GM19372 (cell line): ENCODE measurements around the gene POU6F1.

Source experiments
- ATAC-seq: cut with Tn5 transposase; IDR thresholded peaks from one replicate; pipeline ENCODE4 v1.9.1; 2021; ENCODE audit warnings: mild to moderate bottlenecking, low read depth, moderate library complexity; ENCODE audit not compliant: unreplicated experiment

Gene POU6F1

DNA sequence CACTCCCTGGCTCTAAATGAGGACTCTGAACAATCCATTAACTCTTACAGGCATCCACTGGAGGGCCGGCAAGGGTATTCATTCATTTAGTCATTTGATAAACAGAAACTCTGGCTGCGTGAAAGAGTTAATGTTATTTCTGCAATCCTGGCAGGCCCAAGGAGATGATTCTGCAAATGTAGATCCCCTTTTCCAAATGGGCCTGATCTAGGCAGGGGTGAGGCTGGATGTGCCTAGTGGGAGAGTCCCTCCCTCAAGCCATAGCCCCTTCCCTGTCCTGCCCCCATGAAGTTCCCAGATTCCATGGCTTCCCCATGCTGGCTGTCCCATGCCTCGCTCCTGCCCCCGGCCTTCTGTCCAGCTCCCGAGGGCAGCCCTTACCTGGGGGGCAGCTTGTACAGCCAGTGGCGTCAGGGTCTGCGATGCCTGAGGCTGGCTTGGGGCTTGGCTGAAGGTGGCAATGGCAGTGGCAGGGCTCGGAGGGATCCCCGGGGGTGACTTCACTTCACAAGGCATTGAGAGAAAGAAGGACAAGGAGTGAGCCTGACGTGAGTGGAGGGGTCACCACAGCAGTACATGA, 18.4 kb downstream of the POU6F1 start:
- no peak for ATAC-seq

DNA sequence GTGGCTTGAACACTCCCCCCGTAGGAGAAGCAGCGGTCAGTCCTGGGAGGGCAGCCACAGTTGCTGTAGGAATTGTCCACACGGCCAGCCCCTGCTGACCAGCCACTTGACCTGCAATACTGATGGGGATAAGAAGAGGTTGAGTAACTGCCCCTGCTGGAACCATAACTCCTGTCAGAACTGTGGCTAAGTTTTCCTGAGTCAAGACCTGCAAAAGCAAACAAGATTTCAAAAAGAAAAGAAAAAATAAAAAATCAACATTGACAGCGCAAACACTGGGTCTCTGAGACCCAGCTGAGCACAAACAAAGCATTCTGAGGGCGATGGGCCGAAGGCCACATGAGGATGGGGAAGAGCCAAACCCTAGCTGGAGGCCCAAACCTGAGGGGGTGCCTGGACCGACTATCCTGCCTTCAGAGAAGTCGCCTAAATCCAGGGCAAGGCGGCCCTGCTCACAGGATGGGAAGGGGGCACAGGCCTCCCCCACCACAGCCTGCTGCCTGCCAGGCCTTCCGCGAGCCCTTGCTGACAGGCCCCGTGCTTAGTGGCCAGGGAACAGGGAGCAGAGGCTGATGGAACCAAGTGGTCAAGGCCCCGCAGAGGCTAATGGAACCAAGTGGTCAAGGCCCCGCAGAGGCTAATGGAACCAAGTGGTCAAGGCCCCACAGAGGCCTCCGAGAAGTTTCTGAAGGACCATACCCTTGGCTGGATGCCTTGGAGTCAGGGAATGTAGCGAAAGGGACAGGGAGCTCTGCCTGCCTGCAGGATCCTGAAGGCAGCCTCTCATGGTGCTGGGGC, 19.1 kb downstream of the POU6F1 start:
- no peak for ATAC-seq

DNA sequence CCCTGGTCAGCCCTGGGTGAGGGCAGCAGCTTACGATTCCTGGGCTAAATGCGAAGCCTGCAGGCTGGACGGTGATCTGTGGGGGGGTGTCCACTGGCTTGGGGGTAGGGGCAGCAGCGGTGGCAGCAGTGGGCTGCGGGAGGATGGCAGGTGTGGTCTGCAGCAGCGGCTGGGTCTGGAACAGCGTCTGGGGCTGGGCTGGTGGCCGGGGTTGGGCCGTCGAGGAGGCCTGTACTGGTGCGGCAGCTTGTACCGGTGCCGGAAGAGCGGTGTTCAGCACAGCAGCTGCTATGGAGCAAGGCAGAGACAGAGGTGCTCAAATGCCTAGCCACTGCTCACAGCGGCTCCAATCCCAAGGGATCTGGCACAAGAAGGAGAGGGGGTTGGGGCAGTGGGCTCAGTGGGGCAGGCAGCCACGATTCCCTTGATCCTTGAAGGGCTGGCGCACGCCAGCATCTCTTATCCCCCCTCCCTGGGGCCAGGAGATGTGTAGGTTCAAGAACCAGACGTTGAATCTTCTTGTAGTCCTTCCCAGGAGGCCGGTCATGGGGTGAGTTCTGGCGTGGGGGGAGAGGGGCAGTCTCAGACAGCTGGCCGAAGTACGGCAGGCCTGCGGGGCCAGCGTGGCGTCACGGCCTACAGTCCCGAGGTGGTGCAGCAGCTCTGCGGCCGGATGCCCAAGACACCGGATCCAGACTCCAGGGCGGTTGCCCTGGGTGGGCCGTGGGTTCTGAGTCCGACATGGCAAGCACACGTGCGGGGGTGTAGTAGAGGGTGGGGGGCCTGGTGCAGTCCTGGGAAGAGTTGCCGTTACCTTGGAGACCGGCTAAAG, 19.9 kb downstream of the POU6F1 start:
- no peak for ATAC-seq

DNA sequence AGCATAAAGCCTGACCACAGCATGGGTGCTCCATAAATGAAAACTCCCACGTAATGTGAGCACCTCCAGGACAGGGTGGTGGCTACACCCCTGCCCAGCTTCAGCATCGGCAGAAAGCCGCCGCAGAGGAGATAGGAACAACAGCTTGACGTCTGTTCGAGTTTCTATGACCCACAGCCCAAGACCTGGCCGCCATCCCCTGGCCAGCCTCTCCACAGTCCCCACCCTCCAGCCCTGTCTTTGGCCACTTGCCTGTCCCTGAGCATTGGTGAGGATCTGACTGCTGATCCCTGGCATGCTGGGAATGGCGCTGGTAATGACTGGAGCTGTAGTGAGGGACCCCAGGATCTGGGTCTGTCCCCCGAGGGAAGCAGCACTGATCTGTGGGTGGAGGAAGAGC, 21.3 kb downstream of the POU6F1 start:
- ATAC-seq = no peak

DNA sequence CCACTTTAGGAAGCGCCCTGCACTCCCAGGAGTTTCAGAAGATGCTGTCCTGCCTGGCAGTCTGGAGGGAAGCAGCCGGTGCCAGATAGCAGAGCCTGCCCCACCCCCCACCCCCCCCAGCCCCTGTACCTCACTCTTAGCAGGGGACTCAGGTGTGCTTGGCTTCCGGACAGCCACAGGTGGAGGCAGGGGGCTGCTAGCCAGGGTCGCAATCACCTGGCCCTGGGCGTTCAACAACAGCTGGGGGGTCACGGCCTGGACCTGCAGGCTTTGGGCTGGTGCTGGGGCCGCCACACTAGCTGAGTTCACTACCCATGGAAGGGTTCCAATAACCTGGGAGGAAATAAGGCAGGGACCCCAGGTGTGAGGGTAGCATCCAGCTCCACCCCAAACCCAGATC, 22.0 kb downstream of the POU6F1 start:
- ATAC-seq = no peak

DNA sequence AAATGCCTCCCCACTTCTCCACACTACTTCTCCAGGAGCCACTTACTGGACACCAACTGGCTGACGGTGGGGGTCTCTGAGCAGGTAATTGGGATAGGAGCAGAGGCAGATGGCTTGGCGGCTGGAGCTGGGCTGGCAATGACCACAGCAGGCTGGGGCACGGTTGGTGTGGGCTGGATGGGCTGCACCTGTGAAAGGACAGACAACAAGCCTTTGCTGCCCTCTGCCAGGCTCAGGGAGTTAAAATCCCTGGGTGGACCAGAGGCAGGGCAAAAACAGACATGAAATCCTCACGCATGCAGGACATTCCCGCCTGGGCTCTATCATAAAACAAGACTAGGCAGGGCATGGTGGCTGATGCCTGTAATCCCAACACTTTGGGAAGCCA, 25.6 kb downstream of the POU6F1 start:
- no peak for ATAC-seq

DNA sequence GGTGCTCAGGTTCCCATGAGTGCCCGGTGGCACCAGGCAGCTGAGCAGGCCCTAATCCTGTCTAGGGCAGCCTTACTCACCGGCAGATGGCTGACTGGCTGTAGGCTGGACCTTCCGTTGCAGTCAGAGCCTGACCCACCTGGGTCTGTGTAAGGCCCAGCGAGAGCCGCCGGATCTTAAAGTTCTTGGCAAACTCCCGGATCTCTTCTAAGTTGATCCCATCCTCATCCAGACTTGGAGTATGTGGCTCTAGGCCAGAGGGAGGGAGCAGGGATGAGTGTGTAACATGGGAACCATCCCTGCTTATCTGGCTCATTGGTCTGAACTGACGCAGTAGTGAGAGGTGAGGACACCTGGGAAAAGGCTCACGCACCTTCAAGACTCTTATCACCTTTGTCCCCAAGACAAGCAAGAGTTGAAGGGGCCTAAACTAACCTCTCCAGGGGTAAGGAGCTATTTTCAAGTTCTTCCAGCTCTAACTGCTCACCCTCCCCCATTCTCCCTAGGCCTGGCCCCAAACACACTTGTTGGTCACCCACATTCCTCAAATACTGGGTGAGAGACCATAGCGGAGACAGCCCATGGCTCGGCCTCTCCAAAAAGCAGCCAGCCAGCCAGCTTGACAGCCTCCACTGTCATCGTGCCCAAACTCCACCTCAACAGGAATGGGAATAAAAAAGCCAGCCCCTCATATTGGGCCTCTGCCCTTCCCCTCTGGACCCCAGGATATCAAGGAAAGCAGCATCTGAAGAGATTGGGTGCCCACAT, 26.2 kb downstream of the POU6F1 start:
- ATAC-seq = no peak

DNA sequence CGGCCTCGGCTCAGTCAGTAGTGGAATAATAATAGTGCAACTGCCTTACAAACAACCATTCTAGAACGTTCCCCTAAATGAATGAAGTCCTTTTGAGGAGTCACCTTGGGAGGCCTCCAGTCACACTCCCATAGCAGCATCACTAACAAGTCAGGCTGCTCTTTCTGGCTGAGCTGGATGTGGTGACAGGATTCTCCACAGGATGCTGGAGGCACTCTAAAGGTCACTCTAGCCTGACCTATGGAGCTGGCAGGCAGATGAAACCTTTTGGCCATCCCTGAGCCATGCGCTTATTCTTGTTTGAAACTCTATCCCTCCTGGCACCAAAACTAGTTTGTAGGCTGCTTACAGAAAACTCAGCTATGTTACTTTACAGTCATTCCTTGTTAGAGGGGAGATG, 27.0 kb downstream of the POU6F1 start:
- ATAC-seq = no peak

DNA sequence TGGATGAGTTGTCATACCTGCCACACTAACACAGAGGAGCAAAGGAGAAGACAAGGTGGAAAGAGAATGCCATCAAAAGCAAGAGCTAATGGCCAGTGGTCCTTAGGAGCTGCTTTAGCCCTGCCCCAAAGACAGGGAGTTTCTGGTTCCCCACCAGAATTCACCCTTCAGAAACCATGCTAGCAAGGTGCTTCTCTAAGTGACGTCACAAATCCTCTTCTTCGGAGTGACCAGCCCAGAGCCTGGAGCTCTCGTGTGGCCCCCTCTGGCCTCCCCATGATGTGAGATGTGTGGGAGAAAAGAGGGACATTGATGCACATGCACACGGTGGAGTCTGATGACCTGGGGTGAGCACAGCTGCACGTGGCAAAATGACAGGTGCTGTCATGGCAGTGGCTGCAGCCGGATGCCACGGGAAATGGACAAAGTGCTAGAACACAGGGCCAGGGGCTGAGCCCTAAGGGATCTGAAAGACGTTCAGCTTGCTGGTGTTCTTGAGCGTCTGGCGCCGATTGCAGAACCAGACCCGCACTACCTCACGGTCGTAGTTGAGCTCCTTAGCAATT, 28.0 kb downstream of the POU6F1 start:
- no peak for ATAC-seq

DNA sequence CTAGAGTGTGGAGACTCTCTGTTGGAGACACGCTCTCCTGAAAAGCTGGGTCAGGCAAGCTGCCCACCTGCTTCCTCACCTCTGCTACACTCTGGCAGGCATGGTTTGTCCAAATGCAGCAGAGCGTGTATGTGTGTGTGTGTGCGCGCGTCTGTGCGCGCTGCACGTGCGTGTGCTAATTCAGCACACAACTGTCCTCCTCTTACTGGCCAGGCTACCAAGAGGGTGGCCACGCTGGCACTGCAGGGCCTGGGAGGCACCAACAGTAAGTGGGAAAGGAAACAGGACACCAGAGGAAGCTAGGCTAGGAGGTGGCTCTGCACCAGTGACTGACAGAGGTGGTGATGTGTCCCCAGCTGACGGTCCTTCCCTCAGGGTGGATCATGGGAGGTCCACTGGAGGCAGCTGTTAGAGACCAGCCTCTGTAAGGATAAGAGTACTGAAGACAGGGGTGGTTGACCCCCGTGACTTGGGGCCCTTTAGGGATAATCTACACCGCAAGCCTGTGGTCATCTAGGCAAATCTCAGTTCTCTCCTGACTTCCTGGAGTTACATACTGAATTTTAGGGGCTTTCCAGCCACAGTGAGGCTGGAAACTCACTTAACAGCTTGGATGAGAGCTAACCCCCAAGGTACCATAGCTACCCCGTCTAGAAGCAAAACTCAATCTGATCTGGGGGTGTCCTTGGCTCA, 29.4 kb downstream of the POU6F1 start:
- no peak for ATAC-seq

DNA sequence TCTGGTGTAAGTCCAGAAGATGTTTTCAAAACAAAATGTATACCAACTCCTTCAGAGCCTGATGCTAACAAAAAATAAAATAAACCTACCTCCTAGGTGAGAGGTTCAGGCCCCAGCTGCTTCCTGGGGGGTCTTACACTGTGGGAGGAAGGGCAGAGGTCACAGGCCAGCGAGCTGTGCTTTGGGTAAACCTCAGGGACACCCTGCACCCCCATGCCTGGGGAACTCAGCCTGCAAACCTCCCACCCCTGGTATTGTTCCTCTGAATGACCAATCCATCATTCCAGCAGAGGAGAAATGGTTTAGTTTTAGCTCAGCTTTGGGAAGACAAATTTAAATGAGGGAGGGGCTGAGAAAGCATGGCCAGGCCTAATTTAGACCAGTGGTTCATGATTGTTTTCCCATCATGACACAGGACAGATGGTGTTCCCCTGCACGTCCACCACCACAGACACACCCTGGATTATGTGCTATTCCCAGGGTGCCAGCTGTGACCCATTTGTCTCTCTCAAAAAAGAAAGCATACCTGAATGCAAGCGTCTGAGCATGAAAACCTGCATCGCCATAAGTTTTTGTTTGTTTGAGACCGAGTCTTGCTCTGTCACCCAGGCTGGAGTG, 30.4 kb downstream of the POU6F1 start:
- no peak for ATAC-seq

DNA sequence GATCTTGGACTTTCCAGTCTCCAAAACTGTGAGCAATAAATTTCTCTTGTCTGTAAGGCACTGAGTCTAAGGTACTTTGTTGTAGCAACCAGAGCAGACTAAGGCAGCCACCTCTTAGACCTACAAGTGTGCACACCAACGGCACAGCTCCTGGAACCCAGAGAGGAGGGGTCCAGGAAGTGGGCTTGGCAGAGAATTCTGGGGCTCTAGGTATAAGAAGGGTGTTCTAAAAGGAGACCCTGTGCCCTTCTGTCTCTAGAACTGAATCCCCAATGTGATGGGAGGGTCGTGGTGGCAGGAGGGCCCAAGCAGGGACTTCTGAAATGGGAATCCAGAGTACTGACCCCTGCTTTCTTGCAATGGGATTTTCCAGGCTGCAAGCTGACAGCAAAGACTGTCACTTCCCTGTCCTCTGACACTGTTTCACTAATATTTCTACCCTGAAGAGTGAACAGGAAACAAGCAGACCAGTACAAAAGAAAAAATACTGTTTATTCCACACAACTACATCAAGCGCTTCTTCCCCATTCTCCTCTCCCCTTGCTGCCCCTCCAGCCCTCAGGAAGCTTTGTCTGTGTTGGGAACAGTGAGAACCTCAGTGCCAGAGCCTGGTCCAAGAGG, 31.3 kb downstream of the POU6F1 start:
- no peak for ATAC-seq

DNA sequence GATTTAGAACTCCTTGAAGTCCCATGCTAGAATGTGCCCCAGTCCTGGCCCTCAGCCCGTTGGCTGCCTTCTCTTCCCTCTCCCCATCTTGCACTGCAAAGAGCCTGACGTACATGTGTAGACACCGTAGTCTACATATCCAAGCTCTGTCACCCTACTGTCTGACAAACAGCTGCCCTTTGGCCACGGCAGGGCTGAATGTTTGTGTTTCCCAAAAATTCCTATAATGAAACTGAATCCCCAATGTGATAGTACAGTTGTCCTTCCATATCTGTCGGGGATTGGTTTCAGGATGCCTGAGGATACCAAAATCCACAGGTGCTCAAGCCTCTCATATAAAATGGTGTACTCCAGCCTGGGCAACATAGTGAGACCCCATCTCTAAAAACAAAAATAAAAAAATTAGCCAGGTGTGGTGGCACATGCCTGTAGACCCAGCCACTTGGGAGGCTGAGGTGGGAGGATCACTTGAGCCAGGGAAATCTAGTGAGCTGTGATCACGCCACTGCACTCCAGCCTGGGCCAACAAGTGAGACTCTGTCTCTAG, 32.6 kb downstream of the POU6F1 start:
- ATAC-seq = no peak

DNA sequence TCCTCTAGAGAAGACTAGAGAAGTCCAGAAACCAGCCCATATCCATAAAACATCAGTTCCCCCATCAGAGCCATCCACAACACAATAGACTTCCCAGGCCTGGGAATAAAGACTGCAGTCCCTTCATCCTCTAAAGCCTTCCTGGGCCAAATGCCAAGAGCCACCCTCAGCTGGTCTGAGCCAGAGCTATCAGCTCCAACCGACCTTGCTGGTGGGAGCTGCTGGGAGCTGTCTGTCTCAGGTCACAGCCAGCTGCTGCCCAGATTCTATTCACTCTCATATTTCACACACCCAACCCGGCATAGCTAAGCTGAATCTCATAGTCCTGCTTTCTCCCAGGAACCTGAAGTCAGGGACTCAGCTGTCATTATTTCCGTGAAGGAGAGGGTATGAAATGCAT, 34.0 kb downstream of the POU6F1 start:
- ATAC-seq = no peak

DNA sequence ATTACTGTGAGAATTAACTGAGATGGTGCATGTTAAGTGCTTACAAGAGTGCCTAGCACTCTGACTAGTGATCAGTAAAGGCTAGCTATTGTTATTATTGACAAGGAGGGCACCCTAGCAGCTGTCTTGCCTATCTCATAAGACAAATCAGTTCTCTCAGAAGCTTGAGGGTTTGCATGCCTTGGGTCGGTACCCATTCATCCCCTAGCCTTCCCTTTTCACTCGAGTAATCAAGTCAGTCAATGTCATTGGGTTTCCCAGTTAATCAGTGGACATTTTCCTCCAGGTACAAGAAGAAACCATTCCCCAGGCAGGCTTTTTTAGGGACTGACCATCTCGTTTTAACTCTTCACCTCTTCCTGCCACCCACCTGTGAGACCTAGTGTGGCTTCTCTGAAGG, 34.5 kb downstream of the POU6F1 start:
- no peak for ATAC-seq

DNA sequence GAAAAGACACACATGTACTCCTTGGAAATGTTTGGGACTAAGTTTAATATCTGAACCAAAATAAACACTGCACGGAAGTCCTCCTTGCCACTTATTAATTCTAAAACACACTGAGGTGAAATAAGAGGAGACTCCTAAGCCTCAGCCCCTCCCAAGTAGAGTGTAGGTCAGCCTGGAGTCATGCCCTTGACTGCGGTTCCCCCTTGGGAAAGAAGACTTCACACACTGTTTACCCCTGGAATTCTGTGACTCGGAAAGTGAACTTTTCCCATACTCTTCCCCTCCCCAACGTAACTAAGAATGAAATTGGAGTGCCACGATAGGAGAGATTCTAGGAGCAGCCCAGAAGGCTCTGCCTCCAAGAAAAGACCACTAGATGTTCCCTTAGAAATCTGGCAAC, 36.3 kb downstream of the POU6F1 start:
- ATAC-seq = no peak

DNA sequence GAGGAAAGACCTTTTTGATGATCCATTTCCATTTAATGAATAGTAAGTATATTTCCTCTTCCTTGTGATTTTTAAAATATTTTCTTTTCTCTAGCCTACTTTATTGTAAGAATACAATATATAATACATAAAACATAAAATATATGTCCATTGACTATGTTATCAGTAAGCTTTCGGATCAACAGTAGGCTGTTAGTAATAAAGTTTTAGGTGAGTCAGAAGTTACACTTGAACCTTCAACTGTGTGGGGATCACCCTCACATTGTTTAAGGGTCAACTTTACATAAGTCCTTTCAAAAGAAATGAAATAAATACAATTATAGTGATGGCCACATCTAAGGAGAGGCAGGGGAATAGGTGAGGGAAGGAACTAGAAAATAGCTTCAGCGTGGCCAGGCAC, 40.0 kb downstream of the POU6F1 start:
- no peak for ATAC-seq

DNA sequence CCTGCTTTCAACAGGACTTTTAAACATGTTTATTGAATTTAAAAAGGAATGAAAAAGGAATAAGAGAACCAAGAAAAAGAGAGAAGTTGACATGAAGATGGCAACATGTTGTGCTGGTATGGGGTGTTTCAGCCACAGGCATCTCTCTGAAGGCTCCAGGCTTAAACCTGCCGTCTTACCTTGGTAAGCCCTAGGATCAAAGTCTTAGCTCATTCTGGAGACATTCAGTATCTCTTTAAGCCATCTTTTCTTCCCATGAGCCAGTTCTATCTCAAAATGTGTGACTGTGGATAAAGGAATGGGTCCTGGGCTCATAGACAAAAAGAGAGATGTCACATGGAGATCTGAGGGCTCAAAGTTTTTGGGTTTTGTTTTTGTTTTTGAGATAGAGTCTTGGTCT, 43.4 kb downstream of the POU6F1 start:
- ATAC-seq = no peak
